SH-SY5Y (cell line): ENCODE data around the gene SLC34A1.

Experiments used
- GATA2 ChIP-seq: IDR thresholded peaks from 2 replicates; pipeline ENCODE4 v1.6.1; 2011; ENCODE audit warnings: mild to moderate bottlenecking, low read depth, low read length
- GATA3 ChIP-seq: IDR thresholded peaks from 2 replicates; pipeline ENCODE4 v1.6.1; 2011; ENCODE audit warnings: low read depth, mild to moderate bottlenecking, low read length, moderate library complexity

Gene SLC34A1

DNA sequence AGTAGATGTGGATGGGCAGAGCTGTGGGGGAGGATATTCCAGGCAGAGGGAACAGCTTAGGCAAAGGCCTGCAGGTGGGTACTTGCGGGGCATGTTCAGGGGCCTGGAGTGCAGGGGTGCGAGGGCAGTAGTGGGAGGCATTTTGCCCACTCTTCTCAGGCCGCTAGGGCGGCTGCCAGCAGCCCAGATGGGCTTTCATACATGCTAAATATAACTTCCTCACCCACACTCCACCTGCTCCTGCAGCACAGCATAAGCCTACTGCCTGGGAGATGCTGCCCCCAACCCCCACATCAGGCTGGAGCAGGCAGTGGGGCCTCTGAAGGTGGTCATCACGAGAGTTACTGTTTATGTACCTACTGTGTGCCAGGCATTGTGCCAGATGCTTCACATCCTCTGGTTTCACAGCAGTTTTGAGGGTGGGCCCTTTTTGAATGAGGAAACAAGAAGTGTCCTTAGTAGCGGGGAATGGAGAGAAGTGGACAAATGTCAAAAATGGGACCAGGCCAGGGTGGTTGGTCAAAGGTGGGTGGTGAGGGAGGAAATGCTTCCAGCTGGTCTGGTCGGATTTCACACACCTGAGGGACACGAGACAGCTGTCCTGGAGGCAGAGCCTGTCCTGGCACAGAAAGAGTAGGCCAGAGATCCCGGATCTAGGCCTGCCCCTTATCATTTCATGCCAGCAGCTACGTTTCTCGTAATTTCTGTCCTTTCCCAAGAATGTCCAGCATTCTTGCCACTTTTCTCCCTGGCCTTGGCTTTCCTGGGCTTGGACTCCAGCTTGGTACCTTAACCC, 14.4 kb upstream of the SLC34A1 start:
- no peak for TF ChIP-seq GATA2
- no peak for TF ChIP-seq GATA3

DNA sequence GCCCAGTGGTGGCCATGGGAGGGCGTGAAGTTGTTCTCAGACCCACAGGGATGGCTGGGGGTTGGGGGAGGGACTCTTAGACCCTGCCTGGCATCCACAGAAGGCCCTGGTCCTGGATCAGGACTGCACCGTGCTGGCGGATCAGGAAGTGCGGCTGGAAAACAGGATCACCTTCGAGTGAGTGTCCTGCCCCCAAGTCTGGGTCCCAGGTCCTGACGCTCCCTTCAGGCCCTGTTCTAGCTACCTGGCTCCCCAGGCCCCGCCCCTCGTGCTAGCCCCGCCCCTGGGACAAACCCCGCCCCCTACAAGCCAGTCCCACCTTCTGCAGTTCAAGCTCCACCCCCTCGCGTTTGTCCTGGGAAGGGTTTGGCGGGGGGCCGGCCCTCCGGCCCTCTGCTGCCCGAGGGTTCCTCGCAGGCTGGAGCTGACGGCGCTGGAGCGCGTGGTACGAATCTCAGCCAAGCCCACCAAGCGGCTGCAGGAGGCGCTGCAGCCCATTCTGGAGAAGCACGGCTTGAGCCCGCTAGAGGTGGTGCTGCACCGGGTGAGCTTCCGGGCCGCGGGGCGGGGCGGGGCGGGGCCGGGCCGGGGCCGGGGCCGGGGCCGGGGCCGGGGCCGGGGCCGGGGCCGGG, 13.6 kb upstream of the SLC34A1 start:
- TF ChIP-seq GATA2 = no peak

DNA sequence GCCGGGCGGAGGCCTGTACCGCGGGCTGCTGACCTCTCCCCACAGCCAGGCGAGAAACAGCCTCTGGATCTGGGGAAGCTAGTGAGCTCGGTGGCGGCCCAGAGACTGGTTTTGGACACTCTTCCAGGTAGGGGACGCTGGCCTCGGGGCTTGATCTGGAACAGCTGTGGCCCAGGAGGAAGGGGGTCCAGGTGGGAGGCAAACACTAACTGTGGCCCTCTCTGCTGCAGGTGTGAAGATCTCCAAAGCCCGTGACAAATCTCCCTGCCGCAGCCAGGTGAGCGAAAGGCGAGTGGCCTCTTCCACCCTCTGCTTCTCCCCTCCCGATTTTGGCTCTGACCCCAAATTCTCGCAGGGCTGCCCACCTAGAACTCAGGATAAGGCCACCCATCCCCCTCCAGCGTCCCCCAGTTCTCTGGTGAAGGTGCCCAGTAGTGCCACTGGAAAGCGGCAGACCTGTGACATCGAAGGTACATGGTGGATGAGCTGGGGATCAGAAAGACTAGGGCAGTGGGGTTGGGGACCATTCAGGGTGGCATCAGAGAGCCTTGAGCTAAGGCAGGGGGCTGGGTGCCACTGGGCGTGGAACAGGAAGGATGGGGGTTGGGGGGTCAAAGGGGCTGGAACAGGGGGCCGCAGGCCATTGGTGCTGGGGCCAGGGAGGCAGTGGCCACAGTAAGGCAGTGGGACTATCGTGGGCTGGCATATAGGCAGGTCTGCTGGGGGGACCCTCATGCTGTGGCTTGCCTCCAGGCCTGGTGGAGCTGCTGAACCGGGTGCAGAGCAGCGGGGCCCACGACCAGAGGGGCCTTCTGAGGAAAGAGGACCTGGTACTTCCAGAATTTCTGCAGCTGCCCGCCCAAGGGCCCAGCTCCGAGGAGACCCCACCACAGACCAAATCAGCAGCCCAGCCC, 12.9 kb upstream of the SLC34A1 start:
- TF ChIP-seq GATA3 = no peak
- no peak for TF ChIP-seq GATA2

DNA sequence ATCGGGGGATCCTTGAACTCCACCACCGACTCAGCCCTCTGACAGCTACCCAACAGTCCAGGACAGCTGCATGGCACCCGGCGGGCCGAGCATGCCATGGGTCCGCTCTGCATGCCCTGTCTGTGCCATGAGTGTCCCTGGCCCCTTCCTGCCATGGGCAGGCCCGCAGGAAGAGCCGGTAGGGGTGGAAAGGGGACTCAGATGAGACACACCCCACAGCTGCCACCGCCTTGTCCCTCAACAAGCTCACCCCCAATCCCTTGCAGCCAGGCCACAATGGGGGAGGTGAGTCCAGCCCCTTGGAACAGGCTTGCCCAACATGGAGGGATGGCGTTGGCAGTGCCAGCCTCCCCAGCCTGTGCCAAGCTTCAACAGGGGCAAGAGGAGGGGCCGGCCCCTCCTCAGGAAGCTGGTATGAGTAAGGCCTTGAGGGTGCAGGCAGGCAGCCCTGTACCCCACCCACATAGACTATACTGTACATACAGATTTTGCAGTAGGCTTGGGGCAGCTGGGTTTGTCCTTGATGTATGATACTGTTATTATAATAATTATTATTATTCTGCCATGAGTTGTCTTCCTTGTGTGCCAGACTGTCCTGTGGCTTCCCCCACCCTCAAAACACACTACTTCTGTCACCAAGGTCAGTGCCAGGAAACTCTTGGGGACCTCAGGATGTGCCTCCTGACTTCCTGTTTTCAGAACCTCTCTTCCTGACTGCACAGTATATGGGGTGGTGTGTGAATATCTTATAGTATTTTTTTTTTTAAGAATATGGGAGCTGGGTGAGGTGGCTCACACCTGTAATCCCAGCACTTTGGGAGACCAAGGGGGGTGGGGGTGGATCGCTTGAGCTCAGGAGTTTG, 12.0 kb upstream of the SLC34A1 start:
- TF ChIP-seq GATA3 (no peak), GATA2 (no peak)

DNA sequence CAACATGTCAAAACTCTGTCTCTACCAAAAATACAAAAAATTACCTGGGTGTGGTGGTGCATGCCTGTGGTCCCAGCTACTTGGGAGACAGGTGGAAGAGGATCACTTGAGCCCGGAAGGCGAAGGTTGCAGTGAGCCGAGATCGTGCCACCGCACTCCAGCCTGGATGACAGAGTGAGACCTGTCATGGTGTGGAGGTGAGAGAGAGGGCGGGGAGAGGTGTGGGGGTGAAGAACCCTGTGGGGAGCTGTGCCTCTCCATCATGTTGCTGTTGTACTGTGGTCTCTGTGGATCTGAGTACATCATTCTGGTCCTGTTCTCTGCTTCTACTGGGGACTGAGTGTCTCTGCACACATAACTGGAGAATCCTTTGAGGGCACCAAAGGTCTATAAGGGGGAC, 11.3 kb upstream of the SLC34A1 start:
- TF ChIP-seq GATA2 = no peak
- no peak for TF ChIP-seq GATA3

DNA sequence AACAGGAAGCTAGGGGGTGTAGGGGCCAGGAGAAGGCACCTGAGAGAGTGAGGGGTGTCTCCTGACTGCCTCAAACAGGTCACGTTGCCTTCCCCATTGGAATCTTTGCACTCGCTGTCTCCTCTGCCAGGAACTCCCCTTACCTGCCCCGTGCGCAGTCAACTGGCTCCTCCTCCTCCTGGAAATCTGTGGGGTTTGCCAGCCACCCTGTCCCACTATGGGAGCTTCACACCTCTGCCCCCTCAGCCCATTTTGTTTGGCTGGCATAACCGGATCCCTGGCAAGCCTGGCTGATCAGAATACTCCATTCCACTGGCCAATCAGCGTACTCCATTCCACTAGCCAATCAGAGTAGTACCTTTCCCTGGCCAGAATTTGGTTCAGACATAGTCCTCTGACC, 10.4 kb upstream of the SLC34A1 start:
- no peak for TF ChIP-seq GATA2
- TF ChIP-seq GATA3 = no peak

DNA sequence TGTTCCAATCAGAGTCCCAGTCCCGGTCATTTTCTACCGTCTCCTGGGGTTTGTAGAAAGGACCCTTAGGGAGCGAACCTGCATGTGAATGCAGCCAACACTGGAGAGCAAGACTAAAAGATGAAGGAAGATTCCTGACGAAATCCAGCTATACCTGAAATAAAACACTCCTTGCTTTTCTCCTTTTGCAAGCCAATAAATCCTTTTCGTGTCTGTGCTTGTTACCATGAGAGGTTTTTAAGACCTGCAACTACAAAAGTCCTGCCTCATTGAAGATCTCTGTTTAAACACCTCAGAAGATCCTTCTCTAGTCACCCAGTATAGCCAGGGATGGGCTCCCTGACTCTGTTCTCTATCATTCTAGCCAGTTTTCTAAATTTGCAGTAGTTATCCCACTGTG, 10.0 kb upstream of the SLC34A1 start:
- TF ChIP-seq GATA3 (no peak), GATA2 (no peak)

DNA sequence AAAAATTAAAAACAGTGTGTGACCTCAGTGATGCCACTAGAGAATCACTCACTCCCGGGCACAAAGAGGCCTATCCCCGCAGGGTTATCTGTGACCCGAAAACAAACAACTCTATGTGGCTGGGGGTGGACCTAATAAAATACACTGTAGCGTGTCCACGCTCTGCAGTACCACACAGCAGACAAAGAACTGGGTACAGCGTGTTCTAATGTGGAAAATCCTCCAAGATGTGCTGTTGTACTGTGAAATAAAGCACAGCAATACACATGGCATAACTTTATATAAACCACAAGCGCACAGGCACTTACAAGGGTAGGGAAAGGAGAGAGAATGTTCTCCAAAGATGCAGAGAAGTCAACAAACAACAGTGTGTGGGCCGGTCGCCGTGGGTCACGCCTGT, 8.1 kb upstream of the SLC34A1 start:
- TF ChIP-seq GATA3 (no peak), GATA2 (no peak)

DNA sequence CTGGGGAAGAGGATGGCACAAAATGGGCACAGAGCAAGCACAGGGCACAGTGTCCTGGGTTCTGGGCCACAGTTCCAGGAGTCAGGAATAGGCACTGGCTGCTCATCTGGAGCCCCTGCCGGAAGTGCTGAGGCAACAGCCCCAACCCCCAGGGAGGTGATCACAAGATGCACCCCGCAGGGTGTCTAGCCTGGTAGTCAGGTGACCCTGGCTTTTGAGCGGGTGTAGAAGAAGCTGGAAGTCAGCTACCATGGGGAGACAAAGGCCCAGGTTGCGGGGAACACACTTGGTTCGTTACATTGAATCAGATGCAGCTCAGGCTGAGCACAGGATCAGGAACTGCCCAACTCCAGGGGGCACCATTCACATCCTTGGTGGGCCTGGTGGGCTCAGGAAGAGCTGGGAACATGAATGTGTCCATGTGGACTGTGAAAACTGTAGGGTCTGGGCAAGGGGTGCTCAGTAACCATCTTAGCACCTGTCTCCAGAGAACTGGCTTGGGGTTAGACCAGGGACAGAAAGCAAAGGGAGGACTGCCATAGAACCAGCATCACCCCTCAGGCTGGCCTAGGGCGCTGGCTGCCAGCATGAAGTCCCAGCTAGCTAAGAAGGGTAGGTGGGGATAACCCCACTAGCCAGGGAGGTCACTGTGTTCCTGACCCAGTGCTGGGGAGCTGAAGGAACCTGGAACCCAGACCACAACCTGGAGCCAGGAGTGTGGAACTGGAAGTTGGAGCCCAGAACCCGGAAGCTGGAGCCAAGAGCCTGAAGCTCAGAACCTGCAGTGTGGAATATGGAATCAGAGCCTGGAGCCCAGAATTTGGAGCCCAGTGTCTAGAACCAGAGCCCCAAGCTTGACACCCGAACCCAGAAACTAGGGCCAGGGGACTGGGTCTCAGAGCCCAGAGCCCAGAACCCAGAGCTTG, 6.1 kb upstream of the SLC34A1 start:
- TF ChIP-seq GATA2 = no peak
- no peak for TF ChIP-seq GATA3

DNA sequence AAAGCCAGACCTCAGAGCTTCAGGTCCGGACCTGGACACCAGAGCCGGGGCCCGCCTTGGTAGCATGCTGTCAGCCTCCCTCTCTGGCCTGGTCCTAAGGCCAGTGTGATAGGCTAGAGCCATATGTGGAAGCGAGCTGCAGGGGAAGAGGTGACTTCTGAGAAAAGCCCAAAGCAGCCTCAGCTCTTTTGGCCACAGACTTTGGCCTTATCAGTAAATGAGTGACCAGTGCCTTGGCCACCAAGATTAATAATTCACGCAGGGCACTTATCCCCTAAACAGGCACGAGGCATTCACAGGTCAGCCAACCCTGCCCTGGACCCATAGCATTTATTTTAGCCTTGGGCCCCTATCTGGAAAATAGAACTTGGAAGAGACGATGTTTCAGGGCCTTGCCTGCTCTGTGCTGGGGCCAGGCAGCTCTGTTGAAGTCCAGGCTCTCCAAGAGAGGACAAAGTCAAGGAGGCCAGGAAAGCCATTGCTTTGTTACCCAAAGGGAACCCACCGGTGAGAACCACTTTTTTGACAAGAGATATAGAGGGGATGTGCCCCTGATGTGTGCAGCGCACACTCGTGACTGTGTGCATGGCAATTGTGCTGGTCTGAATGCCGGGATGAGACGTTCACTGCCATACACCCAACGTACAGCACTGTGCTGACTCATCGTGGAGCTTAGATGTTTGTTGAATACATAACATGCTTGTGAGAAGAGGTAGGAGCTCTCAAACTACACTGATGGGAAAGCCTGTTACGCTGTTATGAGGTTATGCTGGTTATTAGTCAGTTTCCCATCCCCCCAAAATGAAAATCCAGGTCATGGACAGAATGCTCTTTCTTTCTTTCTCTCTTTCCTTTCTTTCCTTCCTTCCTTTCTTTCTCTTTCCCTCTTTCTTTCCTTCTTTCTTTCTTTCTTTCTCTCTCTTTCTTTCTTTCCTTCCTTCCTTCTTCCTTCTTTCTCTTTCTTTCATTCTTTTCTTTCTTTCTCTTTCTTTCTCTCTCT, 5.0 kb upstream of the SLC34A1 start:
- TF ChIP-seq GATA3 (no peak), GATA2 (no peak)

DNA sequence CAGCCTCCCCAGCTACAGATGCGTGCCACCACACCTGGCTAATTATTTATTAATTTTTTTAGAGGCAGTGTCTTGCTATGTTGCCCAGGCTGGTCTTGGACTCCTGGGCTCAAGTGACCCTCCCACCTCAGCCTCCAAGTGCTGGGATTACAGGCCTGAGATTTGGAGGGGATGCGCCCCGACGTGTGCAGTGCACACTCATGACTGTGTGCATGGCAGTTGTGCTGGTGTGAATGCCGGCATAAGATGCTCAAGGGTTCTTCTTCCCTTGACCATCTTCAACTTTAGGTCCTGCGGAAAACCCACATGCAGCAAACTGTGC, 3.5 kb upstream of the SLC34A1 start:
- no peak for TF ChIP-seq GATA2
- TF ChIP-seq GATA3 = no peak

DNA sequence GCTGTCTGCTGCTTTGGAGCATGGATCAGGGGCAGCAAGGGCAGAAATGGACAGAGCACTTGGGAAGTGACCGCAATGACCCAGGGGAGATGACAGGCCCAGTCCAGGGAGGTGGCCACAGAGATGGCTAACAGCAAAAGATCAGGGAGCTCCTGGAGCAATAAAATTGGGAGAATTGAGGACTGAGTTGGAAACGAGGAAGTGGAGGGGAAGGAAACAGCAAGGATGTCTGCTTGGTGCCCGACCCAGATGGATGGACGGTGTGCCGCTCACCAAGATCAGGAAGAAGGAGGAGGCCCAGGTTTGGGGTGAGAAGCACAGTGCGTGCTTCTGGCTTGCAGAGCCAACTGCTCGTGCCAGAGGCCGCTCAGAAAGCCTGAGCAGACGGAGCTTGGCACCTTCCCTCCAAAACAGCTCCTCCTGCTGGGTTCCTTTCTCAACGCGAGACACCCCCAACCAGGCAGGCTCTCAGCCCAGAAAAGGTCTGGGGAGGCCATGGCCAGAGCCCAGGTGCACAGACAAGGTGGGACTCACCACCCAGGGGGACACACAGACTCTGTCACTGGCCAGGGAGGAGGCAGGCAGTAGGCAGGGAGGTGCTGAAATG, 1.7 kb upstream of the SLC34A1 start:
- TF ChIP-seq GATA3 (no peak), GATA2 (no peak)
